Measurements from ENCODE around the gene NFIX.

DNA sequence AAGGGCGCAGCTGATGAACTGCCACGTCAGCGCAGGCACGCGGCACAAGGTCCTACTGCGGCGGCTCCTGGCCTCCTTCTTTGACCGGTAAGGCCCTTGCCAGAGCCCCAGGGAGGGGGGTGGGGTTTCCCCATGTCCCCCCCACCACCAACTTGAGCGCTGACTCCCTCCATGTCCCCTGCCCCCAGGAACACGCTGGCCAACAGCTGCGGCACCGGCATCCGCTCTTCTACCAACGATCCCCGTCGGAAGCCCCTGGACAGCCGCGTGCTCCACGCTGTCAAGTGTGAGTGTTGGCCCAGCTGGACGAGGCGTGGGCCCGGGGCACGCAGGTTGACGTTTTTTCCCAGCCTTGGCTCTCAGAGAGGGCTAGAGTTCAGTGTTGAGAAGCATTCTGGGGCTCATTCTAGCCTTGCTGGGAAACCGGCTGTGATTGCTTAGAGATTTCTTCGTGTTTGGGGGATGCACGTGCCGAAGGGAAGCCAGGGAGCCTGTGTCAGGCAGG is 142.1 kb downstream of the NFIX start:
- TF ChIP-seq, protein P1, sequence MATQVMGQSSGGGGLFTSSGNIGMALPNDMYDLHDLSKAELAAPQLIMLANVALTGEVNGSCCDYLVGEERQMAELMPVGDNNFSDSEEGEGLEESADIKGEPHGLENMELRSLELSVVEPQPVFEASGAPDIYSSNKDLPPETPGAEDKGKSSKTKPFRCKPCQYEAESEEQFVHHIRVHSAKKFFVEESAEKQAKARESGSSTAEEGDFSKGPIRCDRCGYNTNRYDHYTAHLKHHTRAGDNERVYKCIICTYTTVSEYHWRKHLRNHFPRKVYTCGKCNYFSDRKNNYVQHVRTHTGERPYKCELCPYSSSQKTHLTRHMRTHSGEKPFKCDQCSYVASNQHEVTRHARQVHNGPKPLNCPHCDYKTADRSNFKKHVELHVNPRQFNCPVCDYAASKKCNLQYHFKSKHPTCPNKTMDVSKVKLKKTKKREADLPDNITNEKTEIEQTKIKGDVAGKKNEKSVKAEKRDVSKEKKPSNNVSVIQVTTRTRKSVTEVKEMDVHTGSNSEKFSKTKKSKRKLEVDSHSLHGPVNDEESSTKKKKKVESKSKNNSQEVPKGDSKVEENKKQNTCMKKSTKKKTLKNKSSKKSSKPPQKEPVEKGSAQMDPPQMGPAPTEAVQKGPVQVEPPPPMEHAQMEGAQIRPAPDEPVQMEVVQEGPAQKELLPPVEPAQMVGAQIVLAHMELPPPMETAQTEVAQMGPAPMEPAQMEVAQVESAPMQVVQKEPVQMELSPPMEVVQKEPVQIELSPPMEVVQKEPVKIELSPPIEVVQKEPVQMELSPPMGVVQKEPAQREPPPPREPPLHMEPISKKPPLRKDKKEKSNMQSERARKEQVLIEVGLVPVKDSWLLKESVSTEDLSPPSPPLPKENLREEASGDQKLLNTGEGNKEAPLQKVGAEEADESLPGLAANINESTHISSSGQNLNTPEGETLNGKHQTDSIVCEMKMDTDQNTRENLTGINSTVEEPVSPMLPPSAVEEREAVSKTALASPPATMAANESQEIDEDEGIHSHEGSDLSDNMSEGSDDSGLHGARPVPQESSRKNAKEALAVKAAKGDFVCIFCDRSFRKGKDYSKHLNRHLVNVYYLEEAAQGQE (IDR thresholded peaks at IDR 0.05; ENCODE audit: unreplicated experiment): no peak
- TF ChIP-seq CTCF (conservative IDR thresholded peaks at IDR 0.05; ENCODE audit: low read depth in 2 of 2): no peak

Measured in GM23338 (cell line).